SKM-1 treated with dmso at 0.1 percent for 144 hours (cell line): ENCODE measurements around the gene TLDC2.

ENCODE experiments used
- DNase-seq: peaks from one replicate; lab custom pipeline; 2025; ENCODE audit not compliant: unreplicated experiment; lab: John Stamatoyannopoulos, UW

TLDC2 gene

DNA sequence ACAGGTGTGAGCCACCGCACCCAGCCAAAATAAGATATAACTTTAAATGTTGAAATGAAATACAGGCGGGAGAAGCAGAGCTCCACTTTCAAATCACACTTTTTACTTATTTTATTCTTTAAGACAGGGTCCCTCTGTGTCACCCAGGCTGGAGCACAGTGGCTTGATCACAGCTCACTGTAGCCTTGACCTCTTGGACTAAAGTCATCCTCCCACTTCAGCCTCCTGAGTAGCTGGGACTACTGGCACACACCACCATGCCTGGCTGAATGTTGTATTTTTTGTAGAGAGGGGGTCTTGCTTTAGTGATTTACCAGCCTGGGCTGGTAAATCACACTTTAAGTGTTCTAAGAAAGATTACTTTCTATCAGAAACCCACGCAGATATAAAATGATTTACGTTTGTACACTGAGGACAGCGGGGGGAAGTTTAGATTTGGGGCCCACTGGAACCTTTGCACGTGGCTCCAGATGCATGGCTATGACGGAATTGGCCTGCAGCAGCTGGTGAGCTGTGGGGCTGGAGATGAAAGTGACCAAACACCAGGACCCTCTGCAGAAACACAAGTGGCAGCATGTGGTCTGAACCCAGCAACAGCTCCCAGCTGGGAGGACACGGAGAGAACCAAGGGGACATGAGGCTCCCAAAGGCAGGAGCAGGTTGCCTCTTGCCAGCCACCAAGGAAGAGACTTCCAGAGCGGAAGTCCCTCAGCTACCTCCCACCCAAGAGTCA, 26.4 kb upstream of the TLDC2 start:
- DNase-seq, result no peak

GRCh38 chr20:36850759-36851158, 25.2 kb upstream of the TLDC2 start:
- no peak for DNase-seq

DNA sequence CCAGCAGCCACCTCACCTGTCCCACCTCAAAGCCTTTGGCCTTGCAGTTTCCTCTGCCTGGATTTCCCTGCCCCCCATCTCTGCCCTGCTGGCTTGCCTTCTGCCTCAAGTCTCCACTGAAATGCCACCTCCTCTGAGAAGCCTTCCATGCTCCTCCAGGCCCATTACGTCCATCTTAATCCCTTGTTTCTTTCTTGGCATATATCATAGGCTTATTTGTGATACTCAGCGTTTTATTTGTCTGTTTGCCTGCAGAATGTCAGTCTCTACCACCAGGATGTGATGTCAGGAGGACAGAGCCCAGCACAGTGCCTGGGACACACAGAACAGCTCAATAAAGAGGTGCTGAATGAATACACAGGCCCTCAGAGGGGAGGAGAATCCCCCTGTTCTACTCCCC, 24.4 kb upstream of the TLDC2 start:
- no peak for DNase-seq

GRCh38 chr20:36852187-36852586, 23.8 kb upstream of the TLDC2 start:
- DNase-seq, result no peak

DNA sequence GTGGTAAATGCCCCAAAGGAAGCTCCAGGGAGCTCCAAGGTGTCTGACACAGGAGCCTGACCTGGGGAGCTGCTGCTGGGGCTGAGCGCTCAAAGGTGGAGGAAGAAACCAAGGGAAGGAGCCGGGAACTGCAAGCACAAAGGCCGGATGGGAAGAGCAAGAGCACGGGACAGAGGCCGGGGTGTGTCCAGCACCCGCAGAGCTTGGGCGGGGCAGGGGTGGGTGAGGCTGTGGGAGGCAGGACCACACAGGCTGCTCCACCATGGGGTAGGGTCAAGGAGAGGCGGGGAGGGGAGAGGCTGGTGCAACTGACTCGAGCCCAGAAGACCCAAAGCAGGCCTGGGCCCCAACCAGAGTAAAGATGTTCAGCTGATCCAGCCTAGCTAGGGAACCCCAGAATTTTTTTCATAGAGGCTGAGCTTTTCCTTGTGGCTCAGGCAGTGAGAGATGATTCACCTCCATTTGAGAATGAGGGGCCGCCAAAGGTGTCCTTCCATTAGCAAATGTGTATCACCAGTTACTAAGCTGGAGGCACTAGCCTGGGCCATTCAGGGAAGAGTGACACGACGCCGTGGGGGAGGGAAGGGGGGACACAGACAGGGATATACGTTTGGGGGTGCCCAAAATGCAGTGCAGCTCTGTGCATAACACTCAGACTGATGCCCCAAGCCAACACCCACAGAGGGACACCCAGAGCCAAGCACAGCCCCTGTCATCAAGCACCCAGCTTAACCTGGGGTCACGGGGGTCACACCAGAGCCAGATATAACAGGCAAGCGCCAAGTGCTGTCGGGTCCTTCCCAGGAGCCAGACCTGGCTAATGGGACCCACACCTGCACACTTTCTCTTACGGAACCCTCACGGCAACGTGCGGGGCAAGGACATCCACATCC, 21.3 kb upstream of the TLDC2 start:
- DNase-seq, result no peak

- no peak for DNase-seq
Observed at GRCh38 chr20:36855241-36855657, 20.7 kb upstream of the TLDC2 start.

GRCh38 chr20:36856195-36856594, 19.7 kb upstream of the TLDC2 start:
- DNase-seq, result no peak

- DNase-seq, result no peak
Observed at GRCh38 chr20:36856691-36857635, 19.0 kb upstream of the TLDC2 start.

DNA sequence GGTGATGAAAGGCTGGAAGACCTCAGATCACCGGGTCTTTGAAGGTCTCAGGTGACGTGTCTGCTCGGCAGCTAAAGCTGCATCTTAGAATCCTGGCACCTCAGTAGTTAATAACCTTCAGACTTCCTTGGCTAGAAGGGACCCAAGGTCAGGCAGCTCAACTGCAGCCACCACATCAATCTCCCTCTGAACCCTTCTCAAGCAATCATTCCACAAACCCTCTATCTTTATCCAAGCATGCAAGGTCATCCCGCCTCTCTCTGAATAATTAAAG, 16.7 kb upstream of the TLDC2 start:
- no peak for DNase-seq

DNA sequence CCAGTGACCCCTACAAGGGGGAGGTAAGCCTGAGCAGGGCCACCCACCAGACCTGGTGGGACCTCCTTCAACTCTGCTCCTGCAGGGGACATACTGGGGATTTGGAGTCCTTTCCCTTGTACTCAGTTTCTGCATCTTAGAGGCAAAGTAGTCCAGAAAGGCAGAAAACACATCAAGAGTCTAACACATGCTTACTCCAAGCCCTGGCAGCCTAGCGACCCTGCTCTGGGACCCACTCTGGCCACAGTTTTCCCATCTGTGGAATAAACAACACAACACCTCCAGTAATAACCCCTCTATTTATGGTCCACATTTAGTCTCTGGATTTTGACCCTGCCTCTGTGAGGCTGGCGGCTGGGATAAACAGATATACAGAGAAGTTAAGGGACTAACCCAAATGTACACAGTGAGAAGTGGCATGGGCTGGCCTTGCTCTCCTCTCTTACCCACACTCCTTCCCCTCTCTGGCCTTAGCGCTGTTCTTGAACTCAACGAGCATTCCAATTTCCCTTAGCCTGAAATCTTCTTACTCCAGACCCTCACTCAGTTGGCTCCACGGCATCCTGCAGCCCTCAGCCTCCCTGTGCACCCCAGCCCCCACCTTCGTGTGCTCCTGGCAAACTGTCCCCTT, 16.1 kb upstream of the TLDC2 start:
- no peak for DNase-seq

DNA sequence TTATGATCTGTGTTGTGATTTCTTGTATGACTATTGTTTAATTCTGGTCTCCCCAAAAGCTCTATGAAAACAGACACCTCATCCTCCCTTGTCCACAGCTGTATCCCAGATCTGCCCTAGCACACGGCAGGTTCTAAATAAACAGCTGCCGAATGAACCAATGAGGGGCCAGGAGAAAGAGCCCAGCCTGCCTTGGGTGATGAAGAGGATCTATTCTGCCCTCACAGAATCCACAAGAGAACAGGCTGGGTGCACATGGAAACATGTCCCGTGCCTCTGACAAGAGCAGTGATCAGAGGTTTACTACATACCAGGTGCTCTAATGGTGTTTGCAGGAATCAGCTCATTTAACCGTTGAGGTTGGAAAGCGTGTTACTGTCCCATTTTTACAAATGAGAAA, 15.6 kb upstream of the TLDC2 start:
- DNase-seq, result no peak

- no peak for DNase-seq
Observed at GRCh38 chr20:36860811-36861624, 14.9 kb upstream of the TLDC2 start.

DNA sequence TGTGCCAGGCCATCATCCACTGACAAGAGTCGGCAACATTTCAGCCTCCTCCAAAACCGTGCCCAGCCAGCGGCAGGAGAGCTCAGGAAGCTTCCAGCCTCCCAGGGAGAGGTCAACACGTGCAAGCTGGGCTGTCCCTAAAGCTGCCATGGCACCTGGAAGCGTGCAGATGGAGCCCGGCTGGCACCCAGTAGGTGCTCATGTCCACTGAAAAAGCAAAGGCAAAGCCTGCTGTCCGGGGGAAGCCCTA, 14.4 kb upstream of the TLDC2 start:
- no peak for DNase-seq

- no peak for DNase-seq
Observed at GRCh38 chr20:36861875-36862801, 13.8 kb upstream of the TLDC2 start.

DNA sequence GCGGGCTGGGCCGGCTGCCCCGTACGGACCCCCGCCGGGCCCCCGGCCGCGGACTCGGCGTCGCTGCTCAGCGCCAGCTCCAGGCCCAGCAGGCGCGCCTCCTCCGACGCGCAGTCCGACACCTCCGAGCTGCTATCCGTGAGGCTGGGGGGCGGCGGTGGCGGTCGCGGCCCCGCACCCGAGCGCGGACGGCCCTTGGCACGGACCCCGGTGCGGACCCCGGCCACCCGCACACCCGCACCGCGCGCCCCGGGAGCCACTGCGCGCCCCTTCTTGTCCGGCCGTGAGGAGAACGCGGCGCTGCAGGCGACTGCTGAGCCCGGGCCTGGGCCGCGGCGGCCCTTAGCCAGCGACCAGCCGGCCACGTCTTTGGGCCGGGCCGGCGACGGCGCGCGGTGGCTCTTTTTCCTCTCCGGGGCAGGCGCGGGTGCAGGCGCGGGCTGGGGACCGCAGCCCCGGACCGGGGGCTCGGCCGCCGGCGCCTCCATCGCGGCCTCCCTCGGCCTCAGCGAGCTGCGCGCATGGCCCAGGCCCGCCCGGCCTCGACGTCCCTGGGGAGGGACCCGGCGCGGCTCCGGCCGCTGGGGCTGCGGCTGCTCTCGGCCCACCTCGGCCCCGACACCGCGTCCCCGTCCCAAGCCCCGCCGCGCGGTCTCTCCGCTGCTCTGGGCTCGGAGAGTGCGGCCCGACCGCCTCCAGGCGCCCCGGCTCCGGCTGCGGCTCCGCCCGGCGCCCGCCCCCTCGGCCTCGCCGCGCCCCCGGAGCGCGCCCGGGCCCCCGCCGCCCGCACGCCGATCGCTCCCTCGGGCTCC, 12.9 kb upstream of the TLDC2 start:
- DNase-seq, result peak; percentile 58

DNA sequence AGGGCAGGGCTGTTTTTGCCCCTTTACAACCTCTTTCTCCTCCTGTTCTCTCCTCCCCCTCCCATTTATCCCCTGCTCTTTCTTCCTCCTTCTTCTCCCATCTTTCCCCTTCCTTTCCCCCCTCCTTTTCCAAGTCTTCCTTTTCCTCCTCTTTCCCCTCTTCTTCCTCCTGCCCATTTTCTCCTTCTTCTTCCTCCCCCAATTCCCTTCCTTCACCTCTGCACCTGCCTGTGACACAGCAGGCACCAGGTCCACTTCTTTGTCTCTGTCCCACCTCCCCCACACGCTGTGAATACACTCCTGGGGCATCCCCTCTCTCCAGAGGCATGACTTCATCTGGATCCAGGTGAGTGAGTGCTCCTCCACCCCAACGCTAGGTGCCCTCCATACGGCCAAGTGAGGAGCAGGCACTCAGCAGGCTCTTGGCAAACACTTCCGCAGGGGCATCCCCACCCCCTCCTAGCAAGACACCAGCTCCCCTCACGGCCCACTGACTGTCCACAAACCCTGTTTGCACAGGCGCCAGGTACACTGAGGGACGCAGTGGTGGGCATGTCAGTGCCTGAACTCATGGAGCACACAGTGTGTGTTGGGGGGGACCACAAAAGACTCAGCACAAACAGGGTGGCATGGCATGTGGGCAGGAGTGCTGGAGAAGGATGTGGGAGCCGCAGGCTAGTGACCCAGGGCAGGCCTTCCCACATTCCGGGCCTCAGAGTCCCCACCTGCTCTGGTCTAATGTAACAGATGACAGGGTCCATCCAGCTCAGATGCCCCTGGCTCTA, 10.7 kb upstream of the TLDC2 start:
- DNase-seq, result no peak

DNA sequence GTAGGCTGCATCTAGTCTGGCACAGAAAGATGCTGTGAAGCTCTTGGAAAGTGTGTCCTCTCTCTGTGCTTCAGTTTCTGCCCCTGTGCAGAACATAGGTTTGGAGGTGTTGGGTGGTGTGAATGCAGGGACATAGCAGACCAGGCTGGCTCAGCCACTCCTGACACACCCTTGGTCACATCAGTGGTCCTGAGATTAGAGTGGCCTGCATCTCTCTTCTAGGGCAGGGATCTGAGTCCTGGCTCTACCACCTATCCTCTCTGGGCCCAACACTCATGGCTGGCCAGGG, 10.1 kb upstream of the TLDC2 start:
- no peak for DNase-seq

DNA sequence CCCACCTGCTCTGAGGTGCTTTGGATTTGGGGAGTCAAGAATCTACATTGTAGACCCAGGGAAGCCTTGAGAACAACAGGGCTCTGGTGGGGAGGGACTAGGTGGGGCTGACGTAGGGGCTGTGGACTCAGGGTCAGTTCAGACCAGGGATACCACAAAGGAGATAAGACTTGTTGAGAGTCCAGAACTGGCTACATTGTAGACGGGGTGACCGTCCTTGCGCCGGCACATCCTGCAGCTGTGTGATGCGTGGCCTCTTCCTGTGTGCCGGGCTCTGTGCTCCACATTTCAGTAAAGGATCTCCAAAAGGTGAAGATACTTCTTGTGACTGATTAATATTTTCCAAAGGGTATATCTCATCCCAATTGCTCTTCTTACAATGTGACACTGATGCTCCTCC, 9.8 kb upstream of the TLDC2 start:
- DNase-seq, result no peak
